DND-41 (cell line): ENCODE measurements around the gene CNTNAP5.
"Not testable (repeated sequence)": the region's sequence is repeated elsewhere in the genome, so short reads cannot be mapped to it uniquely, and the experiment has no call there.

Experiments used
- ATAC-seq: fragments of 200-7000 bp; cut with Tn5 transposase; 3 replicates; pipeline ENCODE4 v1.9.1; 2021; ENCODE audit warnings: low read depth; ENCODE audit not compliant: insufficient read depth
- DNase-seq: peaks from one replicate; pipeline ENCODE4 v3.0.0-alpha.2; 2020
- H2AFZ ChIP-seq: 2 replicates; pipeline ENCODE4 v1.6.0; 2012; ENCODE audit warnings: low read depth, low read length
- H3K27ac ChIP-seq: 2 replicates; pipeline ENCODE4 v1.5.1; 2012; ENCODE audit warnings: low read length, inconsistent platforms
- H3K27me3 ChIP-seq: fragments of 200-600 bp; sonication (generic); 2 replicates; pipeline ENCODE4 v1.6.0; 2012; ENCODE audit warnings: low read length, mild to moderate bottlenecking, inconsistent platforms; ENCODE audit not compliant: insufficient read depth, poor library complexity
- H3K36me3 ChIP-seq: 2 replicates; pipeline ENCODE4 v1.5.1; 2012; ENCODE audit warnings: low read length, inconsistent platforms; ENCODE audit not compliant: insufficient read depth
- H3K4me1 ChIP-seq: 2 replicates; pipeline ENCODE4 v1.5.1; 2012; ENCODE audit warnings: mild to moderate bottlenecking, low read length; ENCODE audit not compliant: insufficient read depth
- H3K4me2 ChIP-seq: 2 replicates; pipeline ENCODE4 v1.6.0; 2012; ENCODE audit warnings: mild to moderate bottlenecking, moderate library complexity, low read length, inconsistent platforms; ENCODE audit not compliant: insufficient read depth
- H3K4me3 ChIP-seq, 2 experiments: fragments of 200-600 bp in 1 of 2; shearing (Covaris generic) in 1 of 2; 2 replicates each; pipeline ENCODE4 v1.5.1; 2012 to 2016; ENCODE audit warnings: inconsistent platforms in 2 of 2, low read length in 2 of 2, mild to moderate bottlenecking in 2 of 2, low read depth in 1 of 2, moderate library complexity in 1 of 2
- H3K79me2 ChIP-seq: 2 replicates; pipeline ENCODE4 v1.6.0; 2012; ENCODE audit warnings: low read length, inconsistent platforms; ENCODE audit not compliant: insufficient read depth
- H3K9ac ChIP-seq: 2 replicates; pipeline ENCODE4 v1.6.0; 2012; ENCODE audit warnings: low read depth, mild to moderate bottlenecking, inconsistent platforms, low read length, moderate library complexity
- H3K9me3 ChIP-seq: 2 replicates; pipeline ENCODE4 v1.5.1; 2012; ENCODE audit warnings: low read length, moderate library complexity, mild to moderate bottlenecking, inconsistent platforms; ENCODE audit not compliant: insufficient read depth, severe bottlenecking
- H4K20me1 ChIP-seq: 2 replicates; pipeline ENCODE4 v1.6.0; 2012; ENCODE audit warnings: low read length; ENCODE audit not compliant: insufficient read depth
- EZH2 ChIP-seq: IDR thresholded peaks from 3 replicates; pipeline ENCODE4 v1.6.1; 2012; ENCODE audit warnings: borderline replicate concordance, low read depth, mild to moderate bottlenecking, moderate library complexity, low read length, inconsistent platforms; ENCODE audit not compliant: severe bottlenecking
- TF ChIP-seq, protein P1 (sequence below): IDR thresholded peaks from 2 replicates; pipeline ENCODE4 v1.5.1; 2012; ENCODE audit warnings: borderline replicate concordance, low read length, moderate library complexity, mild to moderate bottlenecking; ENCODE audit not compliant: poor library complexity, severe bottlenecking; ENCODE audit errors: extremely low read depth

The CNTNAP5 gene

DNA sequence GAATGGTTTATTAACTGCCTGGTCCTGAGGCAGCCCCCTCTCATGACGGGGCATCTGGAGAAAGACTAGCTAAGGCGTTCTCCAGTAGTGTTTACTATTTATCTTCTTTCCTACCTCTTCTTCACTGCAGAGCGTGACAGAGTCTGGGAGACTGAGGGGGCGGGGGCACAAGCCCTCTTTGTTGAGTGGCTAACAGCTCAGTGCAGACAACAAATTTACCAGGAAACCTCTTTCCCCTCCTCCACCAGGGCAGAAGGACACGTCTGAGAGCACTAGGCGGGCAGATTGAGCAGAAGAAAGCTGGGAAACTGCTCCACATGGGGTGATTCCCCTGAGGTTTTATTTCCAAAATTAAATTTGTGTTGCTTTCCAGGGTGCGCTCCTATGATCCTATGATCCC, 322.1 kb downstream of the CNTNAP5 start:
- H3K36me3 ChIP-seq = no peaks in the 10 kb centered on the region
- no peaks in the 10 kb centered on the region for H3K79me2 ChIP-seq
- H3K4me3 ChIP-seq = no peak overlapping the region
- no peak for DNase-seq
- H3K27me3 ChIP-seq = no peaks in the 10 kb centered on the region
- no peak for TF ChIP-seq EZH2
- TF ChIP-seq, protein P1, sequence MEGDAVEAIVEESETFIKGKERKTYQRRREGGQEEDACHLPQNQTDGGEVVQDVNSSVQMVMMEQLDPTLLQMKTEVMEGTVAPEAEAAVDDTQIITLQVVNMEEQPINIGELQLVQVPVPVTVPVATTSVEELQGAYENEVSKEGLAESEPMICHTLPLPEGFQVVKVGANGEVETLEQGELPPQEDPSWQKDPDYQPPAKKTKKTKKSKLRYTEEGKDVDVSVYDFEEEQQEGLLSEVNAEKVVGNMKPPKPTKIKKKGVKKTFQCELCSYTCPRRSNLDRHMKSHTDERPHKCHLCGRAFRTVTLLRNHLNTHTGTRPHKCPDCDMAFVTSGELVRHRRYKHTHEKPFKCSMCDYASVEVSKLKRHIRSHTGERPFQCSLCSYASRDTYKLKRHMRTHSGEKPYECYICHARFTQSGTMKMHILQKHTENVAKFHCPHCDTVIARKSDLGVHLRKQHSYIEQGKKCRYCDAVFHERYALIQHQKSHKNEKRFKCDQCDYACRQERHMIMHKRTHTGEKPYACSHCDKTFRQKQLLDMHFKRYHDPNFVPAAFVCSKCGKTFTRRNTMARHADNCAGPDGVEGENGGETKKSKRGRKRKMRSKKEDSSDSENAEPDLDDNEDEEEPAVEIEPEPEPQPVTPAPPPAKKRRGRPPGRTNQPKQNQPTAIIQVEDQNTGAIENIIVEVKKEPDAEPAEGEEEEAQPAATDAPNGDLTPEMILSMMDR = no peak
- no peaks in the 10 kb centered on the region for H3K4me1 ChIP-seq
- no peak for ATAC-seq
- no peak overlapping the region for H3K4me2 ChIP-seq
- H3K27ac ChIP-seq = no peak overlapping the region
- no peak overlapping the region for H2AFZ ChIP-seq
- H3K9ac ChIP-seq = no peak overlapping the region
- H3K9me3 ChIP-seq = no peaks in the 10 kb centered on the region
- no peaks in the 10 kb centered on the region for H4K20me1 ChIP-seq

- Histone ChIP-seq H3K4me3 (no peak overlapping the region), H3K27me3 (no peaks in the 10 kb centered on the region), H3K9ac (no peak overlapping the region), H3K4me2 (no peak overlapping the region), H3K4me1 (no peaks in the 10 kb centered on the region), H3K36me3 (no peaks in the 10 kb centered on the region), H4K20me1 (no peaks in the 10 kb centered on the region), H2AFZ (no peak overlapping the region), H3K9me3 (no peaks in the 10 kb centered on the region), H3K79me2 (no peaks in the 10 kb centered on the region), H3K27ac (no peak overlapping the region)
- TF ChIP-seq EZH2 = no peak
- TF ChIP-seq, protein P1 = no peak
- ATAC-seq (no peak), DNase-seq (no peak)
Observed at GRCh38 chr2:124353656-124354055, 328.6 kb downstream of the CNTNAP5 start.

DNA sequence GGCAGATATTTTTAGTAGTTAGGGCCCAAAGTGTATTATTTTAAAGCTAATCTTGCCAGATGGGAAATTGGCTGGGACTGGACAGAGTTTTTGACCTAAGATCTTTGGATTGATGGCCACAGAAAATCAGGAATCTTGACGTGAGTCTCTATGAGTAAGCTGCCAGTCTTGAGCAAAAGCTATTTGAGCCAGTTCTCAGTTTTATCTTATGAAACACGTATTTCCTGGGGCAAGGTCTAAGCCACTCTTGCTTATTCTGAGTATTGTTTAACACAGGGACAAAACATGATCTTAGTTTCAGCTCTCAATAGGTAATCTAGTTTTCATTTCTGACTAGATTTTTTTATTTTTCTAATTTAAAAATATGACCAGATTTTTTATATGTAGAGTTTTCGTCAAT, 329.4 kb downstream of the CNTNAP5 start:
- Histone ChIP-seq H2AFZ (no peak overlapping the region), H3K4me2 (no peak overlapping the region)
- no peak for TF ChIP-seq EZH2
- TF ChIP-seq, protein P1 = no peak

GRCh38 chr2:124361966-124362365, 336.9 kb downstream of the CNTNAP5 start:
- not testable (repeated sequence) for DNase-seq, H3K27me3 ChIP-seq, H3K27ac ChIP-seq, H4K20me1 ChIP-seq, H3K79me2 ChIP-seq, H3K36me3 ChIP-seq, H3K4me1 ChIP-seq, H3K9me3 ChIP-seq, H3K4me2 ChIP-seq, H3K4me3 ChIP-seq, H2AFZ ChIP-seq, H3K9ac ChIP-seq, ATAC-seq

More for the DNA sequence above, 329.4 kb downstream of the CNTNAP5 start:
- Histone ChIP-seq H3K4me1 (no peaks in the 10 kb centered on the region), H4K20me1 (no peaks in the 10 kb centered on the region), H3K27me3 (no peaks in the 10 kb centered on the region), H3K9ac (no peak overlapping the region), H3K4me3 (no peak overlapping the region), H3K9me3 (no peaks in the 10 kb centered on the region), H3K36me3 (no peaks in the 10 kb centered on the region), H3K27ac (no peak overlapping the region), H3K79me2 (no peaks in the 10 kb centered on the region)
- DNase-seq (no peak), ATAC-seq (no peak)
